ENCODE data around the gene SHROOM3.

Gene SHROOM3

DNA sequence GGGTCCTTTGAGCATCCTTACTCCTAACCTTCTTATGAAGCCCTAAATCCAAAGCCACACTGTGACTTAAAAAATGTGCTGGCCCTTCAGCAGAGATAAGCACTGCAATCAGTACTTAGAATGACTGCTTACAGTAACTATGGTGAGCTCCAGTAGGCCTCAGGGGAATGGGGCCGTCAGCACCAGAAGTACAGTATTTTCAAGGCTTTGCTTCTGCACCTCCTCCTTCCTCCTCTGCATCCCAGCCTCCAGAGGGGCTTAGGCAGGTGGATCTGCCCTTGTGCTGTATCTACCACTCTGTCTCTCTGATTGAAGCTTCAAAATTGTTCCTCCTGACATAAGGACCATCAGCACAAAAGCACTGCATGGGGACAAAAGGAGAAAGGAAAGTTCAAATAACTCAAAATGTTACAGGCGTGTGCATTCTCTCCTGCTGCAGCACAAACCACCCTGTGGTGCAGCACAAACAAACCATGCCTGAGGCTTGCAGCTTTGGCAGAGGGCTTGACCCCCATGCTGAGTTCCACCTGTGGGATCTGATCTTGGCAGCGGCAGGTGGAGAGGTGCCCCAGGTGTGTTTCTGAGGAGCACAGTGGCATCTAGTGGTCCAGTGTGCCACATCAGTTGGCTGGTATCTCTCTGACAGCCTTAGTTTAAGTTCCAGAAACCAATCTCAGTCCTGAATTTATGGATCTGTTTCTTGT lies 298.2 kb downstream of the SHROOM3 start:
- no peak for DNase-seq

- no peak for DNase-seq
Measured at GRCh38 chr4:76736414-76736813, 301.4 kb downstream of the SHROOM3 start.

DNA sequence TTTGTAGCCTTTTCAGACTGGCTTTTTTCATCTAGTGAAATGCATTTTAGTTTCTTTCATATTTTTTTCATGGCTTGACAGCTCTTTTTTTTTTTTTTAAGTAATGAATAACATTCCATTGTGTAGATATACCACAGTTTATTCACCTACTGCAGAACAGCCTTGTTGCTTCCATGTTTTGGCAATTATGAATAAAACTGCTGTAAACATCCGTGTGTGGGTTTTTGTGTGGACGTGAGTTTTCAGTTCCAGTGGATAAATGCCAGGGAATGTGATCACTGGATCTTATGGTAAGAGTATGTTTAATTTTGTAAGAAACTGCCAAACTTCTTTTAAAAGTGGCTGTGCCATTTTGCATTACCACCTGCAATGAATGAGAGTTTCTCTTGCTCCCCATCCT lies 302.2 kb downstream of the SHROOM3 start:
- DNase-seq = no peak

DNA sequence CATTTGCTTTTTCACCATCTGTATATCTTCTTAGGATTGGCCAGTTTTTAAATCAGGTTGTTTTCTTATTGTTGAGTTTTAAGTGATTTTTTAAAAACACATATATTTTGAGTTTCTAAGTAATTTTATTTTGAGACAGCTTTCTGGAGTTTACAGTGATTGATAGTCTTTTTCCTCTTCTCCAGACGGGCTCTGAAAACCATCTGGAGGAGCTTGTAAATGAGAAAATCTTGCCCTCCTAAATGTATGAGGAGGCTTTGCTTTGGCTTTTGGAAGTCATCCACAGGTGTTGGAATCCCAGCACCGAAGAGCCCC lies 302.7 kb downstream of the SHROOM3 start:
- no peak for DNase-seq

GRCh38 chr4:76738086-76738931 lies 303.3 kb downstream of the SHROOM3 start:
- no peak for DNase-seq

DNA sequence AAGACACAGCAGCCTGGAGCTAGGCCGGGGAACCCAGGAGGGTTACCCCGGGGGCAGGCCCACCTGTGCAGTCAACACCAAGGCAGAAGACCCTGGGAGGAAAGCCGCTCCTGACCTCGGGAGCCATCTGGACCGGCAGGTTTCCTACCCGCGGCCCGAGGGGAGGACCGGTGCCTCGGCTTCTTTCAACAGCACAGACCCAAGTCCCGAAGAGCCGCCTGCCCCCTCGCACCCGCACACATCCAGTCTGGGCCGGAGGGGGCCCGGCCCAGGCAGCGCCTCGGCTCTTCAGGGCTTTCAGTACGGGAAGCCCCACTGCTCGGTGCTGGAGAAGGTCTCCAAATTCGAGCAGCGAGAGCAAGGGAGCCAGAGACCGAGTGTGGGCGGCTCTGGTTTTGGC lies 305.2 kb downstream of the SHROOM3 start:
- DNase-seq = no peak

DNA sequence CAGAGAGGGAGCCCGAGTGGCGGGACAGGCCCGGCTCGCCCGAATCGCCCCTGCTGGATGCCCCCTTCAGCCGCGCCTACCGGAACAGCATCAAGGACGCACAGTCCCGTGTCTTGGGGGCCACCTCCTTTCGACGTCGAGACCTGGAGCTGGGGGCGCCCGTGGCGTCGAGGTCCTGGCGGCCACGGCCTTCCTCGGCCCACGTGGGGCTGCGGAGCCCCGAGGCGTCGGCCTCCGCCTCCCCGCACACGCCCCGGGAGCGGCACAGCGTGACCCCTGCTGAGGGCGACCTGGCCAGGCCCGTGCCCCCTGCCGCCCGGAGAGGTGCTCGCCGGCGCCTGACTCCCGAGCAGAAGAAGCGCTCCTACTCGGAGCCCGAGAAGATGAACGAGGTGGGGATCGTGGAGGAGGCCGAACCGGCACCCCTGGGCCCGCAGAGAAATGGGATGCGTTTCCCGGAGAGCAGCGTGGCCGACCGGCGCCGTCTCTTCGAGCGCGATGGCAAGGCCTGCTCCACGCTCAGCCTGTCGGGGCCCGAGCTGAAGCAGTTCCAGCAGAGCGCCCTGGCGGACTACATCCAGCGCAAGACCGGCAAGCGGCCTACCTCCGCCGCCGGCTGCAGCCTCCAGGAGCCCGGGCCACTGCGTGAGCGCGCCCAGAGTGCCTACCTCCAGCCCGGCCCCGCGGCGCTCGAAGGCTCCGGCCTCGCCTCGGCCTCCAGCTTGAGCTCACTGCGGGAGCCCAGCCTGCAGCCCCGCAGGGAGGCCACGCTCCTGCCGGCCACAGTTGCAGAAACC lies 306.0 kb downstream of the SHROOM3 start:
- DNase-seq = no peak

DNA sequence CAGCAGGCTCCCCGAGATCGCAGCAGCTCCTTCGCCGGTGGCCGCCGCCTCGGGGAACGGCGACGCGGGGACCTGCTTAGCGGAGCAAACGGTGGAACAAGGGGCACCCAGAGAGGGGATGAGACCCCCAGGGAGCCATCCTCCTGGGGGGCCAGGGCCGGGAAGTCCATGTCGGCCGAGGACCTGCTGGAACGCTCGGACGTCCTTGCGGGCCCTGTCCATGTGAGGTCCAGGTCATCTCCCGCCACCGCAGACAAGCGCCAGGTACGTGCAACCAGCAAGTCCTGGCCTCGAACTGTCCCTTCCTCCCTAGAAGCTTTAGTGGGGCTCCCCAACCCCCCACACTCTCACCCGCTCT lies 306.6 kb downstream of the SHROOM3 start:
- no peak for DNase-seq

- DNase-seq = no peak
Measured at GRCh38 chr4:76744241-76744921, 309.4 kb downstream of the SHROOM3 start.

DNA sequence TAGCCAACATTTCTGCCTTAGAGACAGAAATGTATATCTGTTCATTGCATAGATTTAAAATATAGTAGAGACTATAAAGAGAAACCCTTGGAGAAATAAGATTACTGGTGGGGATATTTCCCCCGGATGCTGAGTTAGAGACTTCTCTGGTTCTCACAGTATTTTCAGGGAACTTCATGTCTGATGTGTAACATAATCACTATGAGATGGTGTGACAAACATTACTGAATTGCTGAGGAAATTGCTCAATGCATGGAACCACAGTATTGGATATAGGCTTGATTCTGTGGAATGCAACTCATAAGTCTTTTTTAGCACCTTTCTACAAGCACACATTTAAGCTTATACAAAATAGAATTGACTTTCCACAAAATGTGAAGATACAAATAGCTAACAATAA lies 310.2 kb downstream of the SHROOM3 start:
- DNase-seq = no peak

GRCh38 chr4:76747563-76747962 lies 312.5 kb downstream of the SHROOM3 start:
- no peak for DNase-seq

DNA sequence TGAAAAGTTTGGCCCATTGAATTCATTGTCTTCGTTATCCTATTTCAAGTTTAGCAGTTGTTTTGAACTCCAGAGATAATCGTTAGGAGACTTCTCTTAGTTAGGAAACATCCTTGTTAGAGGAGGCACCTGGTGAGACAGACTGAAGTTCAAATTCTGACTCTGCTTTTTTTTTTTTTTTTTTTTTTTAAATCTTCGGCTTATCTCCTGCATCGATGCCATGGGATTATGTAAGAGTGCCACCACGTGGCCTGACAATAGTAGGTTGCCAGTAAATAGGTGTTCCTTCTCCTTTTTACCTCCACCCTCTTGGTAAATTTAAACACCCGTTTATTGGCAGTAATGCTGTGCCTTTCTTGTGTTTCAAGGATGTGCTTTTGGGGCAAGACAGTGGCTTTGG lies 313.6 kb downstream of the SHROOM3 start:
- DNase-seq = no peak

DNA sequence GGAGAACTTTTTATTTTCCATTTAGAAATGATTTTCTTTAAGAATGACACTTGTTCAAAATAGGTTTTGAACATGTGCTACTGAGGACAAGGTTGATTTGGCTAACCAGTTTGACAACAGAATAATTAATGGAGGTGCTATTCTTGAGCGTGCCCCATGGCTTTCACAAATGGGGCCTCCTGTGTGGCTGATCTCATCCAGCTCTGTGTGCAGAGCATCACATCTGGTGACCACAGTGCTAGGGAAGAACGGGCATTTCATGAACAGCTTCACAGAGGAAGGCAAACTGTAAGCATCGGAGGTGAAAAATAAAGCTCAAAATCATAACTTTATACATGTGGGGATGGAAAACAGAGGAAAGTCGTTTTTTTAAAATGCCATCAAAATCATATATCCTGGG lies 314.3 kb downstream of the SHROOM3 start:
- DNase-seq = no peak

DNA sequence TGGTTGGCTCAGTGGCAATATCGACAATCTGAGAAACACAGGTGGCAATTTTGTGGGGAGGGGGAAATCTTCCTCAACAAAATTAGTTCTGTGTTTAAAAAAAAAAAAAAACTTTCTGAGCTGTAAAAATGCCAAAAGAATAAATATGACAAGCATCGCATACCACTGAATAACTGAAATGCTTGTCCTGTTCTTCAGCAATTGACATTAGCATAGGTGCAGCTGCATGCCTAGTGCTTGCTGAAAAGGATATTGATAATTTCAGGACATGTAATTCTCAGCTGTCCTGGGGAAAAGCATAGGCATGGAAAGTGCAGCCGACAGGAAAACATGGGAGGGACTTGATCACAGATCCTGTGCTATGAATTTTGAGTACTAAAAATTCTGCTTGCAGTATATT lies 315.7 kb downstream of the SHROOM3 start:
- DNase-seq = no peak

GRCh38 chr4:76751612-76752343 lies 316.7 kb downstream of the SHROOM3 start:
- DNase-seq = no peak

DNA sequence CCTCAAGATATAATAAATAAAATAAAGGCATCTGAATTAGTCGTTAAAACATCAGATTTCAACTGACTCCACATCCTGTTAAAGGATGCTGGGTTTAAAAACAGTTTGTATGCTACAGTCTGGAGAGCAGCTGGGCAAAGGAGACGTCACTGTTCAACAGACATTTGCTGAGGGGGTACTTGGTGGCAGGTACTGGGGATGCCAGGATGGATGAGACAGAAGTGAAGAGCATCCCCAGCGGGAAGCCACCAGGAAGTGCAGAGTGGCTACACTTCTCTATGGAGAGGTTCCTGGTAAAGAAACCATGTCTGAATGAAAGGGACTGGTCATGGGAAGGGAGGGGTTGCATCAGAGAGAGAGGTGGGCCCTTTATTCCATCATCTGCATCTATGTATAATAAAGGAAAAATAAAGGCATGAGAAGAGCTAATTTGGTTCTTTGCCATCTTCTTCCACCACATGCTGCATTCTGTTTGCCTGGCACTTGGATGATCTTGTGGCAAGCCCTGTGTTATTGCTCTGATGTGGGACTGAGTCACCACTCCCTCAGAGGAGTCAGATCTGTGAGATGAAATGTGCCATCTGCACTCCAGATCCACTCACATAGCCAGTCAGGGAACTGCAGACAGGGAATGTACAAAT lies 318.0 kb downstream of the SHROOM3 start:
- no peak for DNase-seq

GRCh38 chr4:76753814-76754213 lies 318.8 kb downstream of the SHROOM3 start:
- no peak for DNase-seq

GRCh38 chr4:76754439-76754838 lies 319.4 kb downstream of the SHROOM3 start:
- DNase-seq = no peak

DNA sequence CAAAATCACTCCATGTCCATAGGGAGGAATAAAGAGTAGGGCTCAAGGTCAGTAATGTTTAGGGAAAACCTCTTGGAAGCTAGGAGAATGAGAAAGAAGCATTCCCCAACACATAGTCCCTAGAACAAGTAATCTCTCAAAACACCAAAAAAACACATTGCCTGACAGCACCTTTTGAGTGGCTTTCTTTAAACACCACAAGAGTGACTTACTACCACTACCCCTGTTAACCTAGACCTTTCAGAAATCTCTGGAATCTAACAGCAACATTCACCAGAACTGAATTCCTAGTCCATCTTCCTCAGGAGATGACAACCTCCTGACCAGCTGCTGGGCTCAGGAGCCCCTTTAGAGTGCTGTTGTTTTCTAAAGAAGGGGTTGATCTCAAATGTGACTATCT lies 320.7 kb downstream of the SHROOM3 start:
- DNase-seq = no peak

DNA sequence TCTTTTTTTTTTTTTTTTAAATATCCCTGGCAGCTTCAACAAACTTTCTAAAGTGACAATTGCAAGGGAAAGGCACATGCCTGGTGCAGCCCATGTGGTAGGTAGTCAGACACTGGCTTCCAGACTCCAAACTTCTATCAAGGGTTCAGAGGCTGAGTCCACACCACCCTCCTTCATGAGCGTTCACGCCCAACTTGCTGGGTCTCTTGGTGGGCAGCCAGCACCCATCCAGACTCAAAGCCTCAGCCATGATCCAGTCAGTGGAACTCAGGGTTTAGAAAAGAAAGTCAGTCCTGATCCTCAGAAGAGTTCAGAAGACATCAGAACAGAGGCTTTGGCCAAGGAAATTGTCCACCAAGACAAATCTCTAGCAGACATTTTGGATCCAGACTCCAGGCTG lies 321.4 kb downstream of the SHROOM3 start:
- DNase-seq = no peak

DNA sequence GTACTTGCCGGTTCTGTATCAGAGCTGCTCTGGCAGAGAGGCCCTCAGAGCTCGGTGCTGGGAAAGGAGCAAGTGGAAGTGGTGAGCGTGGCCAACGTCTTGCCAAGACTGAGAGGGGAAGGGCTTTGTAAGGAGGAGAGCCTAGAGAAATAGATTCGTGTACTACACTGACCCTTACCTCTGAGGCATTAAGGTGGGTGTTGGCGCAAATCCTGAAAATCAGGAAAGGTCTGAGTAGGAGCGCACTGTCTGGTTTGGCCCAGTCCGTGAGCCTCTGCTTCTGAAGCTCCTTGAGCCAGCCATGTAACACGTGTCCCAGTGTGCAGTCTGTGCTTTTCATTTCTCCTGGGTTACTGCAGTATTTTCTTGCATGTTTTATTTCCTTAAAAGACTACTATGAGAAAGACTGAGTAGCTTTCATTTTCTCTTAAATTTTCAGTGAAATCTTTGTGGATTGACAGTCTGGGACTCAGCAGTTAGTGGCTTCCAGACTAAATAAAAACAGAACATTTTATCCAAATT lies 322.4 kb downstream of the SHROOM3 start:
- DNase-seq = no peak

Measured in NK-92 treated with Interleukin-12 subunit alpha and Interleukin-12 subunit beta, amount 100 ng/mL, for 24 hours (cell line).